Peyer's patch (tissue), 4 donors: Measurements from ENCODE around the gene CLEC5A.

ENCODE experiments used
- CTCF ChIP-seq, 6 experiments: fragments of 450-650 bp in 4 of 6; fragments of 200-600 bp in 2 of 6; sonication (generic) in 1 of 6; IDR thresholded peaks; one replicate each; pipeline ENCODE4 v1.5.1; 2017 to 2019; ENCODE audit warnings: antibody characterized with exemption in 6 of 6, mild to moderate bottlenecking in 3 of 6, moderate library complexity in 1 of 6
- POLR2A ChIP-seq, 2 donors: fragments of 450-650 bp; IDR thresholded peaks; one replicate each; pipeline ENCODE4 v1.5.1; 2017; ENCODE audit warnings: antibody characterized with exemption in 2 of 2, mild to moderate bottlenecking in 2 of 2, moderate library complexity in 2 of 2

- TF ChIP-seq POLR2A (IDR thresholded peaks at IDR 0.05) = no peak
- no peak for TF ChIP-seq CTCF (IDR thresholded peaks at IDR 0.05)
These were observed 2.9 kb downstream of the CLEC5A start for GRCh38 chr7:141943846-141944245.
